Skeletal muscle tissue (tissue), 4 donors: ENCODE data around the gene ZNHIT2. TPM values are rescaled to one million over a fixed set of nuclear protein-coding genes. Genes with fewer than 3 reads are reported as not detected.

Experiments used
- H3K27ac ChIP-seq: one replicate; pipeline ENCODE4 v1.7.0; 2013; ENCODE audit warnings: mild to moderate bottlenecking, low read depth, low read length, inconsistent platforms
- H3K27me3 ChIP-seq, 3 donors: one replicate each; pipeline ENCODE4 v1.7.0; 2013; ENCODE audit warnings: low read length in 3 of 3; ENCODE audit not compliant: control insufficient read depth in 3 of 3, insufficient read depth in 3 of 3
- H3K36me3 ChIP-seq, 3 donors: one replicate each; pipeline ENCODE4 v1.7.0; 2013; ENCODE audit warnings: low read length in 3 of 3; ENCODE audit not compliant: control insufficient read depth in 3 of 3, insufficient read depth in 3 of 3
- H3K4me1 ChIP-seq, 3 donors: one replicate each; pipeline ENCODE4 v1.7.0; 2013; ENCODE audit warnings: low read length in 3 of 3, mild to moderate bottlenecking in 3 of 3; ENCODE audit not compliant: control insufficient read depth in 3 of 3, insufficient read depth in 3 of 3
- H3K4me3 ChIP-seq, 3 donors: one replicate each; pipeline ENCODE4 v1.7.0; 2013; ENCODE audit warnings: low read length in 3 of 3
- H3K9ac ChIP-seq, 3 donors: one replicate each; pipeline ENCODE4 v1.7.0; 2013; ENCODE audit warnings: low read length in 3 of 3, mild to moderate bottlenecking in 3 of 3, moderate library complexity in 2 of 3, low read depth in 1 of 3
- H3K9me3 ChIP-seq, 3 donors: one replicate each; pipeline ENCODE4 v1.7.0; 2013; ENCODE audit warnings: low read length in 3 of 3; ENCODE audit not compliant: control insufficient read depth in 3 of 3
- total RNA-seq: library from RNA; depleted of rRNA; stranded (reverse); fragments of >200 nt; gene quantifications from one replicate; pipeline ENCODE4 v1.2.3, GENCODE V29; 2014
- donor health status: Osteomylitis.

The ZNHIT2 gene
- total RNA-seq, 1 donor from 2014 or later = 4.2 TPM

- Histone ChIP-seq H3K27me3 (no peaks in the 10 kb centered on the region), H3K36me3 (peaks cover 20 to 24% (median 24%) of the 10 kb centered on the region in 3 donors), H3K4me3 (no peak overlapping the region), H3K4me1 (peaks cover 39 to 73% (median 58%) of the 10 kb centered on the region in 3 donors), H3K9me3 (no peaks in the 10 kb centered on the region), H3K27ac (no peak overlapping the region), H3K9ac (peak overlapping the region in 1 of 3 donors; percentile 86)
These were observed 3.7 kb downstream of the ZNHIT2 start for GRCh38 chr11:65113839-65114238.

DNA sequence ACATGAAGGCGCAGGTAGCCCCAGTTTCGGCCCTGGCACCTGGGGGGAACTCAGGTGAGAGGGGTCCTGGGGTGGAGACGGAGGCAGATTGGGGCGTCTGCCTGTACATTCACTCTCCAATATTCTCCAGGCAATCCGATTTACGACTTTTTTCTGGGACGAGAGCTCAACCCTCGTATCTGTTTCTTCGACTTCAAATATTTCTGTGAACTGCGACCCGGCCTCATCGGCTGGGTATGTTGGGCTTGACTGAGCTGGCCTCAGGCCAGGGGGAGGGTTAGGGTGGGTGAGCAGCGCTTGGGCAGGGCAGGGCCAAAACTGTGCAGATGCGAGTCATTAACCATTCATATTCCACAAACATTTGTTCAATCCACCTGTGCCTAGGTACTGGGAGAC is 4.1 kb downstream of the ZNHIT2 start:
- peaks cover 21 to 24% (median 22%) of the 10 kb centered on the region in 3 donors for H3K36me3 ChIP-seq
- H3K4me3 ChIP-seq = peak overlapping the region in 2 of 3 donors; percentile 56 to 76

GRCh38 chr11:65112546-65113360 is 4.7 kb downstream of the ZNHIT2 start:
- no peaks in the 10 kb centered on the region for H3K9me3 ChIP-seq
- no peaks in the 10 kb centered on the region for H3K27me3 ChIP-seq
- H3K4me3 ChIP-seq = peak overlapping the region; percentile 69 to 76 (median 72)
- H3K27ac ChIP-seq = no peak overlapping the region
- peak overlapping the region; percentile 72 to 86 (median 73) for H3K9ac ChIP-seq
- peaks cover 34 to 66% (median 54%) of the 10 kb centered on the region in 3 donors for H3K4me1 ChIP-seq
- H3K36me3 ChIP-seq = peaks cover 24 to 28% (median 26%) of the 10 kb centered on the region in 3 donors

More for the DNA sequence above, 4.1 kb downstream of the ZNHIT2 start:
- peak overlapping the region; percentile 72 to 86 (median 73) for H3K9ac ChIP-seq
- H3K27ac ChIP-seq = no peak overlapping the region
- H3K27me3 ChIP-seq = no peaks in the 10 kb centered on the region
- H3K9me3 ChIP-seq = no peaks in the 10 kb centered on the region
- H3K4me1 ChIP-seq = peaks cover 39 to 72% (median 58%) of the 10 kb centered on the region in 3 donors

- Histone ChIP-seq H3K27ac (peak within 1 kb of the TSS; percentile 62), H3K4me1 (peaks cover 34 to 61% (median 53%) of the 10 kb centered on the region in 3 donors), H3K9ac (peak within 1 kb of the TSS; percentile 72 to 86 (median 73))
These were observed 5.6 kb downstream of the ZNHIT2 start, which contains the start of gene TM7SF2 for GRCh38 chr11:65111744-65112545. Gene TM7SF2 (plus strand): TSS chr11:65111872. CDS start chr11:65112016, 144 bp downstream.

DNA sequence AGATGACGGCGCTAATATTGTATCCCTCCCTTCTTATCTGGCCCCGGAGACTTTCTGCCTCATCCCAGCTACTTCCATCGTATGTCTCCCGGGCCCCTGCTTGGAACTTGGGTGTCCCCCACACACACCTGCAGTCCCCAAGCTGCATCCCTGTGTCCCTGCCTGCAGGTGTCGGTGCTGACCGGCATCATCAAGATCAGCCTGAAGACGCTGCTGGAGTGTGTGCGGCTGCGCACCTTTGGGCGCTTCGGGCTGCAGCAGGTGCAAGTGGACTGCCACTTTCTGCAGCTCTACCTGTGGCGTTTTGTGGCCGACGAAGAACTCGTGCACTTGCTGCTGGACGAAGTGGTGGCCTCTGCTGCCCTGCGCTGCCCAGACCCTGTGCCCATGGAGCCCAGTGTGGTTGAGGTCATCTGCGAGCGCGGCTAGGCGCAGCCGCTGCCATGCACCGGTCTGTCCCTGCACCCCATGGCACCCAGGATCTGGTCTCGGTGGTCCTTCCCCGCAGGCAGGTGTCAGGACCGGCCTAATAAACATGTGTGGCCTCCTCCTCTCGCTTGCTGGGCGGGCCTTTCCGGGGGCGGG is 6.2 kb downstream of the ZNHIT2 start:
- Histone ChIP-seq H3K36me3 (peaks cover 26 to 32% (median 28%) of the 10 kb centered on the region in 3 donors), H3K27me3 (no peaks in the 10 kb centered on the region), H3K9ac (peak overlapping the region in 1 of 3 donors; percentile 60), H3K4me1 (peaks cover 28 to 54% (median 46%) of the 10 kb centered on the region in 3 donors), H3K9me3 (no peaks in the 10 kb centered on the region), H3K4me3 (peak overlapping the region; percentile 35 to 64 (median 54)), H3K27ac (no peak overlapping the region)

More at GRCh38 chr11:65111744-65112545, 5.6 kb downstream of the ZNHIT2 start, which contains the start of gene TM7SF2:
- Histone ChIP-seq H3K9me3 (no peaks in the 10 kb centered on the region), H3K4me3 (peak within 1 kb of the TSS; percentile 69 to 76 (median 72)), H3K27me3 (no peaks in the 10 kb centered on the region), H3K36me3 (peaks cover 26 to 32% (median 28%) of the 10 kb centered on the region in 3 donors)

DNA sequence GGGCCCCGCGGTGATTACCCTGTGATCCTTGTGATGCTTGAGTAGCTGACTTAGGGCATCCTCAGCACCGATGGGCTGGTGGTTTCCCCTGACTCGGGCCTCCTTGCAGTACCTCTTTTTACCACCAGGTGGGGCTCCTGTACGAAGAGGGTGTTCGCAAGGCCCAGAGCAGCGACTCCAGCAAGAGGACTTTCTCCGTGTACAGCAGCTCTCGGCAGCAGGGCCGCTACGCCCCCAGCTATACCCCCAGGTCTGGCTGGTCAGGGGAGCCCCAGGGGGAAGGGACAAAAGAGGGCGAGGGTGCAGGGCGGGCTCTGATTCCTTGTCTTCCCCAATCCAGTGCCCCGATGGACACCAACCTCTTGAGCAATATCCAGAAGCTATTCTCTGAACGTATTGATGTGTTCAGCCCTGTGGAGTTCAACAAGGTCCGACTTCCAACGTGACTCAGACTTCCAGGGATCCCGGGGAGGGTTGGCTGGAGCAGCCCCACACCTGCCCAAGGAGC is 7.1 kb downstream of the ZNHIT2 start:
- Histone ChIP-seq H3K27me3 (no peaks in the 10 kb centered on the region), H3K4me1 (peaks cover 22 to 45% (median 38%) of the 10 kb centered on the region in 3 donors), H3K9me3 (no peaks in the 10 kb centered on the region), H3K27ac (no peak overlapping the region), H3K36me3 (peaks cover 21 to 33% (median 26%) of the 10 kb centered on the region in 3 donors), H3K9ac (peak overlapping the region; percentile 34 to 60 (median 51)), H3K4me3 (no peak overlapping the region)

- Histone ChIP-seq H3K9ac (no peak overlapping the region), H3K27me3 (no peaks in the 10 kb centered on the region), H3K27ac (no peak overlapping the region), H3K36me3 (peaks cover 20 to 33% (median 26%) of the 10 kb centered on the region in 3 donors), H3K4me3 (no peak overlapping the region), H3K4me1 (peaks cover 22 to 39% (median 38%) of the 10 kb centered on the region in 3 donors), H3K9me3 (no peaks in the 10 kb centered on the region)
These were observed 8.0 kb downstream of the ZNHIT2 start for GRCh38 chr11:65109231-65110198.

GRCh38 chr11:65108469-65109123 is 8.9 kb downstream of the ZNHIT2 start:
- Histone ChIP-seq H3K9me3 (no peaks in the 10 kb centered on the region), H3K27ac (no peak overlapping the region), H3K4me3 (no peak overlapping the region), H3K36me3 (peaks cover 20 to 31% (median 26%) of the 10 kb centered on the region in 3 donors), H3K27me3 (no peaks in the 10 kb centered on the region), H3K9ac (no peak overlapping the region), H3K4me1 (peaks cover 22 to 42% (median 39%) of the 10 kb centered on the region in 3 donors)
